ENCODE results near the gene SPATA21. TPM values are rescaled to one million over a fixed set of nuclear protein-coding genes. Genes with fewer than 3 reads are reported as not detected.
"Not testable (repeated sequence)": the region's sequence is repeated elsewhere in the genome, so short reads cannot be mapped to it uniquely, and the experiment has no call there.

Gene SPATA21
- total RNA-seq: not detected

GRCh38 chr1:16436946-16437474 is at the start of gene SPATA21:
Gene SPATA21 (minus strand): TSS chr1:16437424. CDS start chr1:16431371, 6,053 bp downstream.
- 78 to 83% methylated on average over 3 of the region's 3 CpGs for WGBS, 2 donors
- H3K4me1 ChIP-seq: peaks cover 7% of the 10 kb centered on the region in 2 donors
- no peaks in the 10 kb centered on the region for H3K36me3 ChIP-seq
- no peaks in the 10 kb centered on the region for H3K27me3 ChIP-seq
- intact Hi-C loops (cut with DNase I): no loop called here
- TF ChIP-seq CTCF (IDR thresholded peaks at IDR 0.05) (no peak), POLR2A (IDR thresholded peaks at IDR 0.05) (no peak)
- no peak for DNase-seq
- H3K27ac ChIP-seq: no peak within 1 kb of the TSS
- no peaks in the 10 kb centered on the region for H3K9me3 ChIP-seq
- no peak within 1 kb of the TSS for H3K4me3 ChIP-seq (replicated peaks in 1 of 3)

GRCh38 chr1:16487011-16487410 is 49.8 kb upstream of the SPATA21 start:
- H3K9me3 ChIP-seq; intact Hi-C loops (cut with DNase I); DNase-seq; H3K27me3 ChIP-seq; H3K27ac ChIP-seq; H3K4me3 ChIP-seq (replicated peaks in 1 of 3); H3K4me1 ChIP-seq: not testable (repeated sequence)
- peaks cover 10 to 25% of the 10 kb centered on the region in 2 donors for H3K36me3 ChIP-seq

- peaks cover 10 to 25% of the 10 kb centered on the region in 2 donors for H3K36me3 ChIP-seq
- H3K27ac ChIP-seq; DNase-seq; H3K4me1 ChIP-seq; H3K4me3 ChIP-seq (replicated peaks in 1 of 3); H3K27me3 ChIP-seq; intact Hi-C loops (cut with DNase I); H3K9me3 ChIP-seq: not testable (repeated sequence)
- 90 to 92% methylated on average over 8 of the region's 8 CpGs for WGBS, 2 donors
Observed at GRCh38 chr1:16486316-16486715, 49.1 kb upstream of the SPATA21 start.

GRCh38 chr1:16484931-16485330 is 47.7 kb upstream of the SPATA21 start:
- Histone ChIP-seq H3K27ac (no peak overlapping the region), H3K36me3 (peaks cover 10 to 31% of the 10 kb centered on the region in 2 donors), H3K4me1 (no peaks in the 10 kb centered on the region), H3K27me3 (no peaks in the 10 kb centered on the region), H3K9me3 (no peaks in the 10 kb centered on the region), H3K4me3 (replicated peaks in 1 of 3) (no peak overlapping the region)
- intact Hi-C loops (cut with DNase I): no loop called here
- TF ChIP-seq CTCF (IDR thresholded peaks at IDR 0.05): no peak
- WGBS, 2 donors: 85 to 96% methylated on average over 2 to 6 of the region's 6 CpGs
- no peak for DNase-seq

- no peaks in the 10 kb centered on the region for H3K9me3 ChIP-seq
- H3K27me3 ChIP-seq: no peaks in the 10 kb centered on the region
- no peak overlapping the region for H3K27ac ChIP-seq
- no peak for DNase-seq
- WGBS, 2 donors: 97% methylated on average over 7 of the region's 8 CpGs; no CpG with 5 or more reads in 1 of the 2 donors
- H3K4me1 ChIP-seq: no peaks in the 10 kb centered on the region
- TF ChIP-seq CTCF (IDR thresholded peaks at IDR 0.05) (no peak), POLR2A (IDR thresholded peaks at IDR 0.05) (no peak)
- intact Hi-C loops (cut with DNase I): no loop called here
- peaks cover 10 to 32% of the 10 kb centered on the region in 2 donors for H3K36me3 ChIP-seq
- no peak overlapping the region for H3K4me3 ChIP-seq (replicated peaks in 1 of 3)
Observed at GRCh38 chr1:16484501-16484835, 47.2 kb upstream of the SPATA21 start.

GRCh38 chr1:16483639-16484500 is 46.6 kb upstream of the SPATA21 start:
- H3K27me3 ChIP-seq; H3K27ac ChIP-seq; H3K4me3 ChIP-seq (replicated peaks in 1 of 3); H3K4me1 ChIP-seq; H3K9me3 ChIP-seq; DNase-seq; intact Hi-C loops (cut with DNase I): not testable (repeated sequence)
- peaks cover 10 to 32% of the 10 kb centered on the region in 2 donors for H3K36me3 ChIP-seq
- WGBS, 2 donors: 85 to 90% methylated on average over 24 to 30 of the region's 45 CpGs

- H3K4me3 ChIP-seq (replicated peaks in 1 of 3); H3K27ac ChIP-seq; intact Hi-C loops (cut with DNase I); H3K4me1 ChIP-seq; DNase-seq; H3K27me3 ChIP-seq; H3K9me3 ChIP-seq: not testable (repeated sequence)
- peaks cover 10 to 32% of the 10 kb centered on the region in 2 donors for H3K36me3 ChIP-seq
- WGBS, 2 donors: 96 to 98% methylated on average over 21 to 26 of the region's 26 CpGs
Observed at GRCh38 chr1:16483146-16483545, 45.9 kb upstream of the SPATA21 start.

Measured in thyroid gland (tissue), 4 donors.